HG02610 (cell line): ENCODE measurements around the gene HCFC1.

Experiments used
- ATAC-seq: cut with Tn5 transposase; IDR thresholded peaks from one replicate; pipeline ENCODE4 v1.9.1; 2021; ENCODE audit warnings: mild to moderate bottlenecking, moderate library complexity; ENCODE audit not compliant: unreplicated experiment

The HCFC1 gene

GRCh38 chrX:153974726-153975286 is 3.2 kb upstream of the HCFC1 start:
- ATAC-seq, result no peak

GRCh38 chrX:153974003-153974725 is 2.5 kb upstream of the HCFC1 start:
- ATAC-seq, result no peak

DNA sequence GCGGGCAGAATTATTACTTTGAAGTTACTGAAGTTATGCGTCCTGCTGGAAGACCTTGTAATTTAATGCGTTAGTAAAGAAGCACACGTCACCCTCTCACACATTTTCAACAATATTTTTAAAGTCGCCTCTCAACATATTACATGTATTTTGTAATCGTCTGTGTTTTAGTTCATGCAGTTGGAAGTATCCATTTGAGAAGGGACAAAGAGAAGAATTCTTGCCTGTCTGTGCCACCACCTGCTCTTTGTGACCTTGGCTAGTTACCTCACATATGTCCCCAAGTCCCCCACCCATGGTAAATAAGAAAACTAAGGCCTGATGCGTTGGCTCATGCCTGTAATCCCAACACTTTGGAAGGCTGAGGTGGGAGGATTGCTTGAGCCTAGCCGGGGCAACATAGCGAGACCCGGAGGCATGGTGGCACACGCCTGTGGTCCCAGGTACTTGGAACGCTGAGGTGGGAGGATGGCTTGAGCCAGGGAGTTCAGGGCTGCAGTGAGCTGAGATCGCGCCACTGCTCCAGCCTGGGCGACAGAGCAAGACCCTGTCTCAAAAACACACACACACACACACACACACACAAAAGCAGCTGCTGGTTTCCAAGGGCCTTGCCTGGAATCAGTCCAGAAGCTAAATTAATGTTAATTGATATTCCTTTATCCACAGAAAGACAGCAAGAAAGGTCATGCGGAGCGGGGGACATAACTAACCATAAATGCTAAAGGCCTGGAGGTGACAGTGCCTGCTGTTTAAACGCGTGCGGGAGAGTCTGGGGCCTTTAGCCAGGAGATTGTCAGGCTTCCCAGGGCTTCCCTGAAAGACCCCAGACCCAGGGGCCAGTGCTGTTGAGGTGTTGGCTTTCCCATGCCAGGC is 1.7 kb upstream of the HCFC1 start:
- no peak for ATAC-seq

GRCh38 chrX:153972368-153973126 is 929 bp upstream of the HCFC1 start, which contains the start of gene TMEM187:
TMEM187 (plus strand) TSS chrX:153972754; CDS start chrX:153982063, 9,309 bp downstream.
- ATAC-seq, result peak; percentile 54

- ATAC-seq, result peak; percentile 31
Measured at GRCh38 chrX:153971124-153971449, 531 bp downstream of the HCFC1 start.

- no peak for ATAC-seq
Measured at GRCh38 chrX:153970357-153971123, 1.1 kb downstream of the HCFC1 start.

- no peak for ATAC-seq
Measured at GRCh38 chrX:153969904-153970356, 1.7 kb downstream of the HCFC1 start.

DNA sequence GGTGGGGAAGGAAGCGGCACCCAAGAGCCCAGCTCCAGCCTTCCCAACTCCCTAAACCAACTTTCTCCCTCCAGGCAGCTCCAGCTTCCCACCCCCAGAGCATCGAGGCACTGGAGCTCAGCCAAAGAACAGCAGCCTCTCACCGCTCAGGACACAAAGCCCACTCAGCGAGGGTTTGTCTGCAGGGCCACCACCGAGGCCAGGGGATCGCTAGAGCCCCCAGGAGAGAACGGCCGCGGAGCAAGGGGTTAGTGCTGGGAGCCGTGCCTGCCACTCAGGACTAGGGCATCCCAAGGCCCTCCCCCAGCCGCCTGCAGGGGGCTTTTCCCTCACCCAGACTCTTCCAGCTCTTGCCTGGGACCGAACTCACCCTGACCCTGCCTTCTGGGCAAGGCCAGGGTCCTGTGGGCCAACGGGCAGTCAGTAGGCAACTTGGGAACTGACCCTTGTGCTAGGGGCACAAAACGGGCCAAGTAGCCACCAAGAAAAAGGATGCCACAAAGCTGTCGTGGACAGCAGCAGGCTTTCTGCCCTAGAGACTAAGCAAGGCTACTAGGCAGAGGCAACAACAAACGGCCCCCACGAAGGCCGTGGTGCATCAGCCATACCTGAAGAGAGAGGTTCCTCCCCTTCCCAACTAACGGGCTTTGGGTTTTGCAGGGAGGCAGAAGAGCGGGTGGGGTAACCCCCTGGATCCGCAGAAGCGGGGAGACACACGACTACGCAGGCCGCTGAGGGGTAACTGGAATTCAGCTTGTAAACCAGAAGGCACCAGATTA is 2.3 kb downstream of the HCFC1 start:
- no peak for ATAC-seq

GRCh38 chrX:153968754-153969124 is 2.9 kb downstream of the HCFC1 start:
- no peak for ATAC-seq

GRCh38 chrX:153968255-153968654 is 3.4 kb downstream of the HCFC1 start:
- ATAC-seq, result no peak

- no peak for ATAC-seq
Measured at GRCh38 chrX:153967536-153968224, 3.9 kb downstream of the HCFC1 start.

DNA sequence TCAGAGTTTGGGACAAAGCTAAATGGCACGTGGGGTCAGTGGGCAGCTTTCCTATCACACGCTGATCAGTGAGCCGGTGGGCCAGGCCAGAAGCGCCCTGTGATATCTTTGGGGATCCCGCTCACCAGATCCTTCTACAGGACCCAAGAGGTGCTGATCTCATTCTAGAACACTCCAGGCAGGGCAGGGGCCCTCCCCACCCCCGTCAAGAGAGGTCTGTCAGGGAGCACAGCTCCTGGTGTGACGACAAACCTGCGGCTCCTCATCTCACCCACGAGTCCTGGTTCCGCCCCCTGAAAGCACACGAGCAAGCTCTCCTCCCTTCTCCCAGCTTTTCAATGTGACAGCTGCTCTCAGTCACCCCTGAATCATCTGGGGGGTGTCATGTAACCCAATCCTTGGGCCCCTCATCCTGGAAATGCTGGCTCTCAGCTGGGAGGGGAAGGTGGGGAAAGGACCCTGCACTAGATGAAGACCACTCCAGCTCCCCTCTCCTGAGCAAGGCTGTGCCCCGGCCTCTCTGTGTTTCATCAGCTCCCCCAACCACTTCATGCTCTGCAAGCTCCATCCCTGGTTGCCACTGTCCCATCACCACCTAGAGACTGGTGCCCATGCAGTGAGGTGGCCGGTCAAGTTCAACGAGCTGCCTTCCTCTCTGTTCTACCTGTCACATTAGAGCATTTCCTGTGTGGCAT is 4.6 kb downstream of the HCFC1 start:
- no peak for ATAC-seq

- ATAC-seq, result no peak
Measured at GRCh38 chrX:153966283-153966688, 5.3 kb downstream of the HCFC1 start.

- ATAC-seq, result no peak
Measured at GRCh38 chrX:153965406-153965805, 6.2 kb downstream of the HCFC1 start.

- no peak for ATAC-seq
Measured at GRCh38 chrX:153964105-153964504, 7.5 kb downstream of the HCFC1 start.

GRCh38 chrX:153963546-153963945 is 8.1 kb downstream of the HCFC1 start:
- ATAC-seq, result no peak

DNA sequence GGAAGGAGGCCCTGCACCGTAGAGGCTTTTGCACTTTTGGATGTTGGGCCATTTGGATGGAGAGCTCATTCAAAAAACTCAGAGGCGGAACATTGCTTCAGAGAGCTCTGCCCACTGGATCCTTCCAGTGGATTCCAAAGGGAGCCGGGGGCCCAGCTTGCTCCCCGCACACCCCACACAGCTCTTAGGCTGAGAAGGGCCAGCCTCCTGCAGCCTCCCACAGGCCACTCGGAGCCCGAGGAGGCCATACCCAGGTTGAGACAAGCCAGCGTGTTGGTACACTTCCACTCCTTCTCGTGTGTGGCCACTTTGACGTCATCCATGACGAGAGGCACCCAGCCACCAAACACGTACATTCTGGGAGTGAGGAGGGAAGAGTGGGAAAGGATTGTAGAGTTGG is 10.3 kb downstream of the HCFC1 start:
- ATAC-seq, result no peak

DNA sequence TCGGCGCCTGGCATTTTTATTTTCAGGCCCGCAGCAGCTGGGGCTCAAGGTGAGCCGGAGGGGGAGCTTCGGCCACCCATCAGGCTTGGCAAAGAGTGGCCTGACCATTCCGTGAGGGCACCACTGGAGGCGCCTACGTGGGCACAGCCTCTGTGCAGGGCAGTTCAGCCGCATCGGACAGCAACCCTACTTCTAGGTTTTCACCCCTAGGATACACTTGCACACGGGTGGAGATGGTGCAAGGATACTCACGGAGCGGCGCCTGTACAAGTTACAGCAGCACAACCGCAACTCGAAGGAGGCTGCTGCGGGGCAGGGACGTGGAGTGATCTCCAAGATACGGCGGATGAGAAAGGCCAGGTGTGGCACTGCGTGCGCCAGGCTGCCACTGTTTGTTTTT is 10.8 kb downstream of the HCFC1 start:
- ATAC-seq, result no peak
